SU-DHL-6 (cell line): ENCODE measurements around the gene SERPINA6.

ENCODE experiments used
- H2AFZ ChIP-seq: fragments of 200-600 bp; sonication (generic); 2 replicates; pipeline ENCODE4 v1.6.1; 2014; ENCODE audit warnings: low read depth, mild to moderate bottlenecking, moderate library complexity, mixed read lengths, antibody characterized with exemption, low read length; ENCODE audit not compliant: severe bottlenecking
- H3F3A ChIP-seq: fragments of 200-600 bp; shearing (Covaris generic); 2 replicates; pipeline ENCODE4 v1.6.0; 2016; ENCODE audit warnings: antibody characterized with exemption, mild to moderate bottlenecking; ENCODE audit not compliant: insufficient read depth
- H3K27ac ChIP-seq: fragments of 200-600 bp; sonication (generic); 2 replicates; pipeline ENCODE4 v1.5.1; 2016; ENCODE audit warnings: low read depth, mild to moderate bottlenecking, low read length, moderate library complexity, mixed read lengths
- H3K27me3 ChIP-seq: fragments of 200-600 bp; sonication (generic), shearing (Covaris generic); 2 replicates; pipeline ENCODE4 v1.6.0; 2014; ENCODE audit warnings: mild to moderate bottlenecking, low read length
- H3K36me3 ChIP-seq: fragments of 200-600 bp; sonication (generic); 2 replicates; pipeline ENCODE4 v1.6.1; 2014; ENCODE audit warnings: mild to moderate bottlenecking, low read length, mixed read lengths
- H3K4me2 ChIP-seq: fragments of 300-600, 200-600 bp; shearing (Covaris generic), sonication (generic); 2 replicates; pipeline ENCODE4 v1.6.0; 2014; ENCODE audit warnings: low read length, low read depth, mild to moderate bottlenecking; ENCODE audit not compliant: poor library complexity, severe bottlenecking
- H3K4me3 ChIP-seq: fragments of 200-600 bp; sonication (generic); 2 replicates; pipeline ENCODE4 v1.5.1; 2014; ENCODE audit warnings: antibody characterized with exemption, low read length, mild to moderate bottlenecking, mixed read lengths; ENCODE audit not compliant: insufficient read depth, poor library complexity, severe bottlenecking
- H3K79me2 ChIP-seq: fragments of 200-600 bp; sonication (generic); 2 replicates; pipeline ENCODE4 v1.6.1; 2014; ENCODE audit warnings: mild to moderate bottlenecking, low read length, moderate library complexity; ENCODE audit not compliant: insufficient read depth
- H3K9ac ChIP-seq: fragments of 200-600 bp; sonication (generic); 2 replicates; pipeline ENCODE4 v1.7.0; 2014; ENCODE audit warnings: mild to moderate bottlenecking, low read length
- H3K9me2 ChIP-seq: fragments of 200-600 bp; sonication (generic); replicated peaks from 2 replicates; pipeline ENCODE4 v1.6.1; 2014; ENCODE audit warnings: low read length; ENCODE audit not compliant: insufficient read depth
- H3K9me3 ChIP-seq: fragments of 200-600 bp; sonication (generic); 2 replicates; pipeline ENCODE4 v1.6.1; 2014; ENCODE audit warnings: low read length, mixed read lengths; ENCODE audit not compliant: insufficient read depth
- H4K20me1 ChIP-seq: fragments of 200-600 bp; sonication (generic); 2 replicates; pipeline ENCODE4 v1.6.1; 2014; ENCODE audit warnings: low read depth, mild to moderate bottlenecking, antibody characterized with exemption, low read length, moderate library complexity, mixed read lengths
- CTCF ChIP-seq: fragments of 200-600 bp; sonication (generic); IDR thresholded peaks from one replicate; pipeline ENCODE4 v1.5.1; 2017; ENCODE audit warnings: antibody characterized with exemption, mild to moderate bottlenecking, low read length, moderate library complexity; ENCODE audit not compliant: insufficient read depth, poor library complexity, severe bottlenecking
- EZH2phosphoT487 ChIP-seq: fragments of 200-600 bp; sonication (generic), shearing (Covaris generic); conservative IDR thresholded peaks from 2 replicates; pipeline ENCODE4 v1.6.1; 2018; ENCODE audit warnings: mild to moderate bottlenecking, antibody characterized with exemption, low read length, moderate library complexity, mixed read lengths

SERPINA6 gene

GRCh38 chr14:94340533-94340932 is 17.4 kb upstream of the SERPINA6 start:
- Histone ChIP-seq H3F3A (no peaks in the 10 kb centered on the region), H3K9me3 (no peaks in the 10 kb centered on the region), H2AFZ (no peak overlapping the region), H3K9ac (no peak overlapping the region), H4K20me1 (no peaks in the 10 kb centered on the region), H3K79me2 (no peaks in the 10 kb centered on the region), H3K27me3 (no peaks in the 10 kb centered on the region), H3K4me3 (no peak overlapping the region), H3K9me2 (no peaks in the 10 kb centered on the region), H3K27ac (no peak overlapping the region), H3K4me2 (no peak overlapping the region), H3K36me3 (no peaks in the 10 kb centered on the region)
- no peak for TF ChIP-seq EZH2phosphoT487
- TF ChIP-seq CTCF, result no peak

GRCh38 chr14:94338023-94338422 is 14.9 kb upstream of the SERPINA6 start:
- Histone ChIP-seq H2AFZ (no peak overlapping the region), H3K9me3 (no peaks in the 10 kb centered on the region), H3K4me2 (no peak overlapping the region), H3K79me2 (no peaks in the 10 kb centered on the region), H3K36me3 (no peaks in the 10 kb centered on the region), H3K27ac (no peak overlapping the region), H3K9ac (no peak overlapping the region), H3F3A (no peaks in the 10 kb centered on the region), H4K20me1 (no peaks in the 10 kb centered on the region), H3K4me3 (no peak overlapping the region), H3K27me3 (no peaks in the 10 kb centered on the region), H3K9me2 (no peaks in the 10 kb centered on the region)
- TF ChIP-seq CTCF (no peak), EZH2phosphoT487 (no peak)

- H3K9me3 ChIP-seq, result no peaks in the 10 kb centered on the region
- TF ChIP-seq CTCF, result no peak
- no peak for TF ChIP-seq EZH2phosphoT487
- H3K4me2 ChIP-seq, result no peak overlapping the region
- no peak overlapping the region for H3K27ac ChIP-seq
- H3K4me3 ChIP-seq, result no peak overlapping the region
- no peak overlapping the region for H3K9ac ChIP-seq
- no peaks in the 10 kb centered on the region for H3K79me2 ChIP-seq
- H2AFZ ChIP-seq, result no peak overlapping the region
- H4K20me1 ChIP-seq, result no peaks in the 10 kb centered on the region
- no peaks in the 10 kb centered on the region for H3K27me3 ChIP-seq
- H3K36me3 ChIP-seq, result no peaks in the 10 kb centered on the region
- no peaks in the 10 kb centered on the region for H3F3A ChIP-seq
- no peaks in the 10 kb centered on the region for H3K9me2 ChIP-seq
Measured at GRCh38 chr14:94337274-94337673, 14.1 kb upstream of the SERPINA6 start.
